ENCODE data around the gene SMG7. TPM values are rescaled to one million over a fixed set of nuclear protein-coding genes. Genes with fewer than 3 reads are reported as not detected.
"Not testable (repeated sequence)": the region's sequence is repeated elsewhere in the genome, so short reads cannot be mapped to it uniquely, and the experiment has no call there.

Gene SMG7
- total RNA-seq: 7.0 and 8.5 TPM in 2 replicates

GRCh38 chr1:183472488-183473216 lies at the start of gene SMG7:
TSS of gene SMG7 (plus strand) at chr1:183472499. CDS start at chr1:183472621, 122 bp downstream.
- TF ChIP-seq, protein P1, sequence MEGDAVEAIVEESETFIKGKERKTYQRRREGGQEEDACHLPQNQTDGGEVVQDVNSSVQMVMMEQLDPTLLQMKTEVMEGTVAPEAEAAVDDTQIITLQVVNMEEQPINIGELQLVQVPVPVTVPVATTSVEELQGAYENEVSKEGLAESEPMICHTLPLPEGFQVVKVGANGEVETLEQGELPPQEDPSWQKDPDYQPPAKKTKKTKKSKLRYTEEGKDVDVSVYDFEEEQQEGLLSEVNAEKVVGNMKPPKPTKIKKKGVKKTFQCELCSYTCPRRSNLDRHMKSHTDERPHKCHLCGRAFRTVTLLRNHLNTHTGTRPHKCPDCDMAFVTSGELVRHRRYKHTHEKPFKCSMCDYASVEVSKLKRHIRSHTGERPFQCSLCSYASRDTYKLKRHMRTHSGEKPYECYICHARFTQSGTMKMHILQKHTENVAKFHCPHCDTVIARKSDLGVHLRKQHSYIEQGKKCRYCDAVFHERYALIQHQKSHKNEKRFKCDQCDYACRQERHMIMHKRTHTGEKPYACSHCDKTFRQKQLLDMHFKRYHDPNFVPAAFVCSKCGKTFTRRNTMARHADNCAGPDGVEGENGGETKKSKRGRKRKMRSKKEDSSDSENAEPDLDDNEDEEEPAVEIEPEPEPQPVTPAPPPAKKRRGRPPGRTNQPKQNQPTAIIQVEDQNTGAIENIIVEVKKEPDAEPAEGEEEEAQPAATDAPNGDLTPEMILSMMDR (conservative IDR thresholded peaks at IDR 0.05; ENCODE audit: low read depth, low read length): no peak
- peak within 1 kb of the TSS; percentile 88 for H3K4me3 ChIP-seq (ENCODE audit: low read depth, low read length)
- DNase-seq (ENCODE audit: low read depth): no peak

- TF ChIP-seq, protein P1 (conservative IDR thresholded peaks at IDR 0.05; ENCODE audit: low read depth, low read length): no peak
- DNase-seq (ENCODE audit: low read depth): no peak
- no peak overlapping the region for H3K4me3 ChIP-seq (ENCODE audit: low read depth, low read length)
Observed at GRCh38 chr1:183423541-183423940, 48.8 kb upstream of the SMG7 start.

DNA sequence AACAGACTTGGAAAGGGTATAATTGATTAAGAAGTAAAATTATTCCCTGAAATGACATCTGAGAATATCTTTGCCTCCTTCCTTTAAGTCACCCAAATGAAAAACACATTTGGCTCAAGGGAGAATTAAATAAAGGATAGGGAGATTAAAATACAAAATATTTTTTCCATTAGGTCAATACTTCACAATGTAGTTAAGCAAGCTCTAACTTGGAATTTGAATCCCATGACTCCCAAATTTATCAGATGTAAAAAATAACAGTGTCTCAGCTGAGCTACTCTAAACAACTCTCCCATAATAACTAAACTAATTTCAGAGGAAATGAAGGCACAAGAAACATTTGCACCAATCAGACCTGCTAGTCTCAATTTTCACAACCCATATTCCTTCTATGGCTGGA lies 47.6 kb upstream of the SMG7 start:
- no peak overlapping the region for H3K4me3 ChIP-seq (ENCODE audit: low read depth, low read length)
- TF ChIP-seq, protein P1 (conservative IDR thresholded peaks at IDR 0.05; ENCODE audit: low read depth, low read length): no peak
- DNase-seq (ENCODE audit: low read depth): no peak

GRCh38 chr1:183427591-183427990 lies 44.7 kb upstream of the SMG7 start:
- not testable (repeated sequence) for H3K4me3 ChIP-seq (ENCODE audit: low read depth, low read length); DNase-seq (ENCODE audit: low read depth)

GRCh38 chr1:183431840-183432547 lies 40.3 kb upstream of the SMG7 start:
- no peak for DNase-seq (ENCODE audit: low read depth)
- TF ChIP-seq, protein P1 (conservative IDR thresholded peaks at IDR 0.05; ENCODE audit: low read depth, low read length): no peak
- no peak overlapping the region for H3K4me3 ChIP-seq (ENCODE audit: low read depth, low read length)

DNA sequence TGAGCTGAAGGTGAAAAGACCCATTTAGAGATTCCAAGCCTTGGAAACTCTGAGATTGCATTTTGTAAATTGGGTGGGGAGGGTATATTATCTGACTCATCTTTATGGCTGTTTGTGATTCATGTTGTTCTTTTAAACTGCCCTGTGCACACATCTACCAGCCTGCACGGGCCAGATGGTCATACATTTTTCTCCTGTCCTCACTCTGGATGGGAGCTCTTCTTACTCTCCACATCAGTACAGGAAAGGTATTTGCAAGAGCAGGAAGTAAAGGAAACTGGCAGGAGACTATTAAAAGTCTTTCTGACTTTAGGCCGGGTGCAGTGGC lies 39.8 kb upstream of the SMG7 start:
- no peak for DNase-seq (ENCODE audit: low read depth)
- TF ChIP-seq, protein P1 (conservative IDR thresholded peaks at IDR 0.05; ENCODE audit: low read depth, low read length): no peak
- H3K4me3 ChIP-seq (ENCODE audit: low read depth, low read length): no peak overlapping the region

DNA sequence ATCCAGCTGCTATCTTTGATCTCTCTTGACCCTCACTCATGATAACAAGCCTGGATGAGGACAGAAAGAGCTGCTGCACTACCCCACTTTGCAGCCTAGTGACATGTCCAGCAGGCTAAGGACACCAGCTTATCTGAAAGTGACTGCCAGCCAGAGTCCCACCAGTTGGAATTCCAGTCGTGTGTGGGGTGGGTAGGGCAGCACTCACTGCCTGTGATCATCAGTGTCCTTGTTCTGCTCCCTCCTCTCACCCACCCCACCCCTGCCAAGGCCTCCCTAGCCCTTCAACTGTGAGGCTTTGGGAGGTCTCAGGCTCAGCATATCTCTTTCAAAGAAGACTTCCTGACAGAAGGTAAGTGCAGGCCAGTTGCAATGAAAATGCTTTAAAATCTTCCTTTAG lies 38.6 kb upstream of the SMG7 start:
- DNase-seq (ENCODE audit: low read depth): no peak
- TF ChIP-seq, protein P1 (conservative IDR thresholded peaks at IDR 0.05; ENCODE audit: low read depth, low read length): no peak
- H3K4me3 ChIP-seq (ENCODE audit: low read depth, low read length): no peak overlapping the region
